Activated CD4-positive, alpha-beta T cell treated with anti-CD3 and anti-CD28 coated beads for 4 hours (primary cell): Measurements from ENCODE around the gene AQP6.

Experiments
- DNase-seq, 2 donors: peaks; one replicate each; pipeline ENCODE4 v3.0.0-alpha.2; 2020

Gene AQP6

GRCh38 chr12:49956663-49957569 lies 15.8 kb upstream of the AQP6 start:
- DNase-seq: no peak

GRCh38 chr12:49957570-49957967 lies 15.2 kb upstream of the AQP6 start:
- DNase-seq: no peak

DNA sequence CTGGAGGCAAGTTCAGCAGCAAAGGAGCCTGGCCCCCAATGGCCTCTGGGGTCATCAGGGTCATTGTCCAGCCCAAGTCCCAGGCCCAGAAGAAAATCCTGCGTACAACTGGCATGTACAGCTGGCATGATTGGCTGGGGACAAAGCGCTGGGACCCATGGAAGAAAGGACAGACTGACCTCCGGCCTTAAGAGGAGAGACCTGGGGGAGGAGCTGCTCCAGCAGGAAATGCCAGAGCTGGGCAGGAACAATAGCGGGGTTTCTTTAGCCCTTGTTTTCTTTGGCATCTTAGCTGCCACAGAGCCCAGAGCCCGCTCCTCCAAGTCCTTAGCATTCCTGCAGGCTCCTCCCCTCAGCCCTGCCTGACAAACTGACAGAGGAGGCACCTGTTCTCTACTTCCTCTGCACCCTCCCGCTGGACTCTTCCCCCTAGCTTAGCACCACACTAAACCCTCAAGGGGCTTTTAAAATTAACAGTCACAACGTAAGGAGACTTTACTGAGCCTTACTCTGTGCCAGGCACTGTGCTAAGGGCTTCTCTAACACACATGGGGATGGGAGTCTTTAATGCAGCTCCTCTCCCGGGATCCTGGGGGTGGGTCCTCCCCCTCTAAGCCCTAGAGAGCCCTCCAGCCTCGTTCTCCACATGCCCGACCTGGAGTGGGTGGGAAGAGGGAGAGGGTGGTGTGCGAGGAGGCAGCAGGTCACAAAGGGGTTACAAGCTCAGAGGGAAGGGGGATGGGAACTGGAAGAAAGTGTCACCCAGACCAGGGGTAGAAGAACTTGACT lies 12.9 kb upstream of the AQP6 start:
- DNase-seq: no peak

- no peak for DNase-seq
These were observed 12.2 kb upstream of the AQP6 start for GRCh38 chr12:49960474-49961110.

- DNase-seq: no peak
These were observed 11.4 kb upstream of the AQP6 start, which contains the start of gene AQP5 for GRCh38 chr12:49961111-49961922. AQP5 (plus strand) TSS chr12:49961872; CDS start chr12:49962018, 146 bp downstream.

DNA sequence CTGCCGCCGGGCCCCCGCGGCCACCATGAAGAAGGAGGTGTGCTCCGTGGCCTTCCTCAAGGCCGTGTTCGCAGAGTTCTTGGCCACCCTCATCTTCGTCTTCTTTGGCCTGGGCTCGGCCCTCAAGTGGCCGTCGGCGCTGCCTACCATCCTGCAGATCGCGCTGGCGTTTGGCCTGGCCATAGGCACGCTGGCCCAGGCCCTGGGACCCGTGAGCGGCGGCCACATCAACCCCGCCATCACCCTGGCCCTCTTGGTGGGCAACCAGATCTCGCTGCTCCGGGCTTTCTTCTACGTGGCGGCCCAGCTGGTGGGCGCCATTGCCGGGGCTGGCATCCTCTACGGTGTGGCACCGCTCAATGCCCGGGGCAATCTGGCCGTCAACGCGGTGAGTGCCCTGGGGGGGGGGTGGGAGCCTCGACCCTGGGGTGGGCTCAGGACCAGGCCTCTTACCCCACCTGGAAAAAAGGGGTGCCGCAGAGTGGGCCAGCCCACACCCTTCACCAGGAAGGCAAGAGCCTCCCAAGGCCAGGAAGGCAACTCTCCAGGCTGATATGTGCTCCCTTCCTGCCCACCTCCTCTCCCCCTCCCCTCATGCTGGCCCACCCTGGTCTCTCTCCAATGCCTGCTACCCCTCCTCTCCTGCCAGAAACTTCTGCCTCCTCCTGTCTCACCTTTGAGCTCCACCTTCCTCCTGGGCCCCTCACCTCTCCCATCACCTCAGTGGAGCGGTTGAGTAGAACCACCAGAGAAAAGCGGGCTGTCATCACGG lies 10.6 kb upstream of the AQP6 start:
- no peak for DNase-seq

- DNase-seq: no peak
These were observed 9.6 kb upstream of the AQP6 start for GRCh38 chr12:49962861-49963765.

GRCh38 chr12:49963976-49964815 lies 8.6 kb upstream of the AQP6 start:
- DNase-seq: no peak

- DNase-seq: no peak
These were observed 7.7 kb upstream of the AQP6 start for GRCh38 chr12:49964849-49965624.

DNA sequence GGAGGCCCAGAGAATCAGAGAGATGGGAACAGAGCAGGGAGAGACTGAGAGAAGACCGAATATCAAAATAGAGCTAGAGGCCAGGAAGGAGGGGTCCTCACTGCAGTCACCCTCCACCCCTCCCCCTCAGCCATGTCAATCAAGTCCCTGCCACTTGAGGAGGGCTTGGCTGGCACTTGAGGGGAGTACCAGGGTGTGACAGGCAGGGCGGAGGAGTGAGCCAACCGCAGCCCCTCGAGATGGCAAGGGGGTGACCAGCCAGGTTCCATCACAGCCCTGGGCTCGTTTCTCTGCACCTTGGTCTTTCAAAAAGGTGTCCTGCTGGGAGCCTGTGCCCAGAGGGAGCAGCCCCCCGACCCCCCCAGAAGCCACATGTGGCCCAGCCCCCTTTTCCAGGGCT lies 6.9 kb upstream of the AQP6 start:
- DNase-seq: no peak

GRCh38 chr12:49966511-49967041 lies 6.2 kb upstream of the AQP6 start:
- no peak for DNase-seq

- peak; percentile 89 to 96 for DNase-seq
These were observed 5.5 kb upstream of the AQP6 start for GRCh38 chr12:49967042-49967776.

GRCh38 chr12:49967777-49968250 lies 4.9 kb upstream of the AQP6 start:
- peak in 1 of 2 donors; percentile 12 for DNase-seq

- DNase-seq: no peak
These were observed 4.3 kb upstream of the AQP6 start for GRCh38 chr12:49968471-49968870.

DNA sequence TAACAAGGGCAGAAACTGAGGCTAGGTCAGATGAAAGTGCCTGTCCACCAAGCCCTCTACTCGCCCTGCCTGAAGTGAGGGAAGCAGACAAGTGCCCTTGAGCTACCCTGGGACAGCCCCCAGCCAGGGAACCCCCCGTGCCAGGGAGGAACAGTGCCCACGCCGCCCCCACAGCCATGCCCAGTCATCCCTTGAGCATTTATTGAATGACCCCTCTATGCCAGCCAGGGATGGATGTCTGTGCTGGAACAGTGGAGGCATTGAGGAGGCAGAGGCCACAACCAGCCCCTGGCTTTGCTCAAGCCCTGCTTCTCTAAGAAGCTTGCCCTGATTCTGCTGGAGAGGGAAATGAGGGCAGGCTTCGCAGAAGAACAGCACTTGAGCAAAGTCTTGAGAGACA lies 3.7 kb upstream of the AQP6 start:
- DNase-seq: no peak

DNA sequence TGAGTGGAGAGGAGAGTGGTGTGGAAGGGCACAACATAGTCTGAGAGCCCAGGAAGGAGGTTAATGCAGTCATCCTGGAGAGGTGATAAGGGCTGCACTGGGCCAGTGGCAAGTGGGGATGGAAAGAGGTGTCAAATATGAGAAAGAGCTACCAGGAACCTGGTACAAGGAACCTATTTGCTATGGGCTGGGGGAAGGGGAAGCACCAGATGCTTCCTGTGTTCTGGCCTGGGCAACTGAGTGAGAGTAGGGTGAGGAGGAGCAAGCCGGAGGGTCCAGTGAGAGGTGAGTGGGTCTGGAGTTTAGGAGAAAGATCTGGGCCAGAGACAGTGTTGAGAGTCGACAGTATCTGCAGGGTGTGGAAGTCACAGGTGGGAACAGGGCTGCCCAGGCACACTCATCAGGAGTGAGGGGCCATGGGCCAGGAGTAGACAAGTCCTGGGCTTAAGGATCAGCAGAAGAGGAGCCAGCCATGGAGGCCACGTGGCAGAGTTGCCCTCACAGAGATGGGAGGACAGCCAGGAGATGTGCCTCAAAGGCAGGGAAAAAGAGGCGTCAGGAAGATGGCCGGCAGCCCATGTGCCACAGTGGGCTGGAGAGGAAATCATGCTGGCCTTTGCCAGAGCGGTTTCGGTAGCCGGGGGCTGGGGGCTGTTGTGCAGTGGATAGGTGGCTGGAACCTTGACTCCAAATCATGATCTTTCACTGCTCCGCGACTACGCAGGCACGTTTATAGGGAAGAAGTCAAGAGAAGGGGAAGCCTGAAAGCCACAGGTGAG lies 2.9 kb upstream of the AQP6 start:
- DNase-seq: no peak

DNA sequence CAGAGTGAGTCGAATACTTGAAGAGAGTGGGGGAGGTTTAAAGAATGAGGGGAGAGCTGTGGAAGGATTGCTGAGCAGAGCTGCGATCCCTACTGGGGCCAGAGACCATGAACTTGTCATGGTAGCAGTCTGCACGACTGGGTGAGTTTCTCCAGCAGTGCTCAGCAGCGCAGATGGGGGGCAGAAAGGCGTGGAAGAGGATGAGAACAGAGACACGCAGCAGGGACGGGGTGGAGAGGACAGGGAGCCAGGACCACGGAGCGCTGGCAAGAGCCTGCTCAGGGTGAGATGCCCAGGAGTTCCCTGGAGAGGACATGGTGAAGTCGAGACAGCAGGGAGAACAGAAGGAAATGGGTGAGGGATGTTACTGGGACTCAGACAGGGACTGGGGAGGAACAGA lies 2.1 kb upstream of the AQP6 start:
- no peak for DNase-seq
